ENCODE data around the gene TOM1L1. TPM values are rescaled to one million over a fixed set of nuclear protein-coding genes. Genes with fewer than 3 reads are reported as not detected.

TOM1L1 gene
- total and polyA plus RNA-seq, 2 of the 8 experiments (the other 6 are each of a cell fraction or from before 2014, with no cell fraction given), result 47.0 to 60.8 TPM

DNA sequence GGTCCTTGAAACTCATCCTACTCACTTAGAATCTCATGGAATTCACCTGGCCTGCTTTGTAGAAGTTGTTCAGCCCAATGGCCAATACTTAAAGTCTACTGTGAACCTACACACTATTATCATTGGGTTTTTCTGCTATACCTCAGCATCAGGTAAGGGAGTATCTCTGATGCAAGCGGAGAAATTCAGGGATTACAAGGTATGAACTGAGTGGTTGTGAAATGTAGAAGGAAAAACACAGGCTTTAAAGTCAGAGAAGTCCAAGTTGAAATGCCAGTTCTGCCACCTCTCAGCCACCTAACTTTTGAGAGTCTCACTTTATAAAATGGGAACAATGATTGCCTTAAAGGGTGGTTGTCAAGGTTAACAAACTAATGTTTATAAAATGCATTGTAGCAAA lies 36.8 kb downstream of the TOM1L1 start:
- Histone ChIP-seq H2BK120ac (replicated peaks; ENCODE audit: low read depth, low read length) (no peak overlapping the region), H3K9me3 (ENCODE audit: insufficient read depth in 2 of 2, low read depth in 1 of 2, low read length in 1 of 2) (no peaks in the 10 kb centered on the region), H3K27me3 (replicated peaks in 1 of 4; ENCODE audit: control insufficient read depth in 3 of 4, extremely low read depth in 1 of 4, insufficient read depth in 3 of 4, low read length in 3 of 4) (no peaks in the 10 kb centered on the region), H3K14ac (ENCODE audit: insufficient read length) (no peak overlapping the region), H4K5ac (ENCODE audit: insufficient read length, low read depth, low read length) (no peak overlapping the region), H3K56ac (replicated peaks; ENCODE audit: insufficient read length, low read depth, low read length) (no peak overlapping the region), H3K79me2 (ENCODE audit: control insufficient read depth in 1 of 2, insufficient read depth in 2 of 2, low read length in 2 of 2) (no peaks in the 10 kb centered on the region), H4K8ac (ENCODE audit: extremely low read depth, insufficient read depth, low read length) (no peak overlapping the region), H3K4me3 (ENCODE audit: extremely low read depth in 1 of 4, insufficient read depth in 2 of 4, low read depth in 3 of 4, low read length in 4 of 4) (no peak overlapping the region), H3K23ac (ENCODE audit: insufficient read length) (no peak overlapping the region), H2BK12ac (ENCODE audit: low read depth, low read length) (no peak overlapping the region), H2AFZ (ENCODE audit: low read length) (no peak overlapping the region), H3K18ac (ENCODE audit: extremely low read depth, low read length) (no peak overlapping the region), H3K4me1 (replicated peaks in 1 of 4; ENCODE audit: control insufficient read depth in 3 of 4, insufficient read depth in 4 of 4, low read length in 3 of 4) (no peaks in the 10 kb centered on the region), H3K79me1 (ENCODE audit: low read depth, low read length) (no peaks in the 10 kb centered on the region), H3K27ac (ENCODE audit: low read depth, low read length) (no peak overlapping the region), H3K36me3 (ENCODE audit: control insufficient read depth in 2 of 4, insufficient read depth in 4 of 4, low read length in 3 of 4) (peaks cover 25 to 67% (median 62%) of the 10 kb centered on the region in 4 experiments), H2BK20ac (ENCODE audit: low read length) (no peak overlapping the region), H3K23me2 (ENCODE audit: low read depth, low read length) (no peaks in the 10 kb centered on the region), H2BK5ac (ENCODE audit: low read depth, low read length) (no peak overlapping the region), H4K91ac (replicated peaks; ENCODE audit: insufficient read length, low read length) (no peak overlapping the region), H2AK5ac (ENCODE audit: low read depth, low read length) (no peak overlapping the region), H4K20me1 (replicated peaks in 1 of 2; ENCODE audit: control insufficient read depth in 1 of 2, insufficient read depth in 2 of 2, low read length in 2 of 2) (no peaks in the 10 kb centered on the region), H2BK15ac (ENCODE audit: low read length) (no peak overlapping the region), H3K4ac (replicated peaks; ENCODE audit: insufficient read length, low read depth, low read length) (no peak overlapping the region), H3K9ac (replicated peaks in 1 of 4; ENCODE audit: extremely low read depth in 1 of 4, low read depth in 3 of 4, low read length in 3 of 4) (no peak overlapping the region), H3K4me2 (ENCODE audit: insufficient read depth in 1 of 2, low read depth in 2 of 2, low read length in 2 of 2) (no peak overlapping the region)
- DNase-seq (ENCODE audit: low read depth in 1 of 2, low spot score in 2 of 2), result no peak
- no peak for FAIRE-seq
- TF ChIP-seq KDM5A (IDR thresholded peaks at IDR 0.05; ENCODE audit: low read length), result no peak
- TF ChIP-seq CBX5 (IDR thresholded peaks at IDR 0.05; ENCODE audit: low read depth, low read length), result no peak
- TF ChIP-seq SIRT6 (IDR thresholded peaks at IDR 0.05; ENCODE audit: low read length), result no peak
- TF ChIP-seq RBBP5 (IDR thresholded peaks at IDR 0.05; ENCODE audit: borderline replicate concordance, low read depth, low read length), result no peak
- no peak for TF ChIP-seq CBX8 (IDR thresholded peaks at IDR 0.05; ENCODE audit: borderline replicate concordance, low read depth, low read length)
- no peak for TF ChIP-seq TCF12 (IDR thresholded peaks at IDR 0.05; ENCODE audit: low read depth, low read length)
- ChIA-PET CTCF (ENCODE audit: partially characterized antibody) (no interaction called here), POLR2A (ENCODE audit: partially characterized antibody) (no interaction called here)
- WGBS, 2 experiments (ENCODE audit: extremely low coverage in 1 of 2, insufficient coverage in 1 of 2, insufficient read length in 1 of 2, insufficient replicate concordance in 2 of 2, low coverage in 1 of 2, low lambda C conversion rate in 2 of 2, missing lambda C conversion rate in 1 of 2), result 88% methylated on average over 1 of the region's 1 CpG; no CpG with 5 or more reads in 1 of the 2 experiments
